Right lobe of liver (tissue), 4 donors: Measurements from ENCODE around the gene CNTD1.

Experiments used
- POLR2A ChIP-seq: fragments of 450-650 bp; IDR thresholded peaks from one replicate; pipeline ENCODE4 v1.6.1; 2017; ENCODE audit warnings: antibody characterized with exemption, mild to moderate bottlenecking
- TF ChIP-seq, protein P1 (sequence below), 4 donors: fragments of 200-600 bp in 3 of 4; fragments of 450-650 bp in 1 of 4; IDR thresholded peaks; one replicate each; pipeline versions ENCODE4 v1.5.1 to v1.8.0; 2016 to 2022; ENCODE audit warnings: antibody characterized with exemption in 4 of 4, mild to moderate bottlenecking in 2 of 4
- donor health status: DM: no; HTN: no; CAD: no.
- donor health status: DM: no; HTN: no; CAD: no.
- donor health status: DM: no; HTN: yes; CAD: no.

GRCh38 chr17:42853004-42853403 is 54.3 kb downstream of the CNTD1 start:
- TF ChIP-seq, protein P1, sequence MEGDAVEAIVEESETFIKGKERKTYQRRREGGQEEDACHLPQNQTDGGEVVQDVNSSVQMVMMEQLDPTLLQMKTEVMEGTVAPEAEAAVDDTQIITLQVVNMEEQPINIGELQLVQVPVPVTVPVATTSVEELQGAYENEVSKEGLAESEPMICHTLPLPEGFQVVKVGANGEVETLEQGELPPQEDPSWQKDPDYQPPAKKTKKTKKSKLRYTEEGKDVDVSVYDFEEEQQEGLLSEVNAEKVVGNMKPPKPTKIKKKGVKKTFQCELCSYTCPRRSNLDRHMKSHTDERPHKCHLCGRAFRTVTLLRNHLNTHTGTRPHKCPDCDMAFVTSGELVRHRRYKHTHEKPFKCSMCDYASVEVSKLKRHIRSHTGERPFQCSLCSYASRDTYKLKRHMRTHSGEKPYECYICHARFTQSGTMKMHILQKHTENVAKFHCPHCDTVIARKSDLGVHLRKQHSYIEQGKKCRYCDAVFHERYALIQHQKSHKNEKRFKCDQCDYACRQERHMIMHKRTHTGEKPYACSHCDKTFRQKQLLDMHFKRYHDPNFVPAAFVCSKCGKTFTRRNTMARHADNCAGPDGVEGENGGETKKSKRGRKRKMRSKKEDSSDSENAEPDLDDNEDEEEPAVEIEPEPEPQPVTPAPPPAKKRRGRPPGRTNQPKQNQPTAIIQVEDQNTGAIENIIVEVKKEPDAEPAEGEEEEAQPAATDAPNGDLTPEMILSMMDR (IDR thresholded peaks at IDR 0.05): no peak
- TF ChIP-seq POLR2A: no peak
